NCI-H345 (cell line): ENCODE data around the gene EVL.
"Not testable (repeated sequence)": the region's sequence is repeated elsewhere in the genome, so short reads cannot be mapped to it uniquely, and the experiment has no call there.

ENCODE experiments used
- DNase-seq: peaks from one replicate; lab custom pipeline; 2025; lab: John Stamatoyannopoulos, UW

Gene EVL

GRCh38 chr14:100172811-100173210 lies 107.6 kb downstream of the EVL start:
- no peak for DNase-seq

DNA sequence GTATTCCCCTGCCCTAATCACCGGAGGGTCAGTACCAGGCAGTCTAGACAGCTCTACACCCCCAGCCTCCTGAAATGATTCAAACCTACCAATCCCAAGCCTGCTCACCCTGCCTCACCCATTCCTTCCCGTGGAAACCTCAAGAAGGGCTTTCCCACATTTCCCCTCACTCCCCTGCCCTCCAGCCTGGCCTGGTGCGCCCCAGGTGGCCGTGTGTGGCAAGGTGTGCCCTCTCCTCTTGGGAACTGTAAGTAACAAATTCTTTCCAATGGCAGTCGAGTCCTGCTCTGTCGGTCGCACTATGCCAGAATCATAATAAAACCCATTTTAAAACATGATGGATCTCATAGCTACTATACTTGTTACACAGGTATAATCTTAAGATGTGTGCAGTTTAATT lies 108.1 kb downstream of the EVL start:
- no peak for DNase-seq

GRCh38 chr14:100176811-100177327 lies 111.6 kb downstream of the EVL start:
- no peak for DNase-seq

- no peak for DNase-seq
These were observed 113.5 kb downstream of the EVL start for GRCh38 chr14:100178691-100179090.

- not testable (repeated sequence) for DNase-seq
These were observed 115.4 kb downstream of the EVL start for GRCh38 chr14:100180671-100181070.

DNA sequence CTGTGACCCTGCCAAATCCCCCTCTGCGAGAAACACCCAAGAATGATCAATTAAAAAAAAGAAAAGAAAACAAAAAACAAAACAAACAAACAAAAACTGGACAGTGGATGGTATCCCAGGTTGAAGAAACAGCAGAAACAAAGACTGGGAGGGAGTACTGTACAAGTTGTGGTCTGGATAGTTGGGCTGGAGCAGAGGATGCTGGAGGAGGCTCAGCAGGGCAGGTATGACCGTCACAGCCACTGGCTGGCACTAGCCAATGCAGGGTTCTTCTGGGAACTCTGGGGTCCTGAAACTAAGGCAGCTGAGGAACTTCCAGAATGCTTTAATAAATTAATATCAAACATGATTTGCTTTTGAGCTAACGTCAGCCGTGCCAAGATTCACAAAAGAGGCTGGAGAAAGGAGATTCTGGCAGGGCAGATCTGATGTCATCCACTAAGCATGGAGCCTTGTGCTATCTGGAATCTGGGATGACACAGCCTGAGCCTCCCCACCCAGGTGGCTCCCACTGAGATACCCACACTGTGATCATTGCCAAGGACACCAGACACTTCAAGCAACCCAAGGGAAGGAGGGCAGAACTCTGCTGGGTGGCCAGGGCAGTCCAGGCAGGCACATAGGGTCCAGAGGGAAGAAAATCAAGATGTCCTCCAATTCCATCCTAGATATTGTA lies 116.8 kb downstream of the EVL start:
- not testable (repeated sequence) for DNase-seq

- DNase-seq: no peak
These were observed 122.1 kb downstream of the EVL start for GRCh38 chr14:100187247-100187833.

GRCh38 chr14:100188392-100189030 lies 123.3 kb downstream of the EVL start:
- no peak for DNase-seq

- no peak for DNase-seq
These were observed 124.9 kb downstream of the EVL start for GRCh38 chr14:100190126-100190525.

DNA sequence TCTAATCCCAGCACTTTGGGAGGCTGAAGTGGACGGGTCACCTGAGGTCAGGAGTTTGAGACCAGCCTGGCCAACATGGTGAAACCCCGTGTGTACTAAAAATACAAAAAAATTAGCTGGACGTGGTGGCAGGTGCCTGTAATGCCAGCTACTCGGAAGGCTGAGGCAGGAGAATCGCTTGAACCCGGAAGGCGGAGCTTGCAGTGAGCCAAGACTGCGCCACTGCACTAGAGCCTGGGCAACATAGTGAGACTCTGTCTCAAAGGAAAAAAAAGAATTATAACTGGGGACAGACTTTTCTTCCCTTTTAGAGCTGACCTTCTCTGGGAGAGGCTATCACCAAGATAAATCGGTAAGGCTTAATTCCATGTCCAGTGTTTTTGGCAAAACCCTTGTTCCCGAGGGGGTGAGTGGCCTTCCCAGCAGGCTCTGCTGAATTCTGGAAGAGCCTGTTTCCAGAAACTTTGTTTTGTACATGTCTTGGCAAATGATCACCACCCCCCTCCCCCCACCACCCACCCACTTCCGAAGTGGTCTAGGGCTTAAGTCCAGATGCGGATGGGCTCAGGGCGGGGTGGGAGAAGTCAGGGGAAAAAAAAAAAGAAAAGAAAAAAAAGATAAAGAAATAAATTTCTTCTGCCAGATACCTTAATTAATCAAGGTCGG lies 126.5 kb downstream of the EVL start:
- DNase-seq: no peak

DNA sequence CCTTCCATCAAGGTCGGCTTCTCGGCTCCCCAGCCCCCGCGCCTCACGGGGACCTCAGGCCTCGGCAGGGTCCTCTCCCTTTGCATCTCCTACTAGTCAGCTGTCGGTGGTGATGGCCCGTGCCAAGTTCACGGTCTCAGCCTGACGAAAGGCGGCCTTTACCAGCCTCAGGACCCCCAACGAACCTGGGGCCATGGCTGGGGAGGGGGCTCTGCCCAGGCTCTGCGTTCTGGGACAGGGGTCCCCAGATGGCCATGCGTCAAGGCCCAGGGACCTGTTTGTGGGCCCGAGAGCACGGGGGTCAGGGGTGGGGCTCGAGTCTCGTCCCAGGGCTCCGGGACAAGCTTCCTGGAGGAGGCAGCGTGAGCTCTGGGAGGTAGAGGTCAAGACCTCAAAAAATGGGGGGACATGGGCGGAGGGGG lies 127.0 kb downstream of the EVL start:
- DNase-seq: no peak

DNA sequence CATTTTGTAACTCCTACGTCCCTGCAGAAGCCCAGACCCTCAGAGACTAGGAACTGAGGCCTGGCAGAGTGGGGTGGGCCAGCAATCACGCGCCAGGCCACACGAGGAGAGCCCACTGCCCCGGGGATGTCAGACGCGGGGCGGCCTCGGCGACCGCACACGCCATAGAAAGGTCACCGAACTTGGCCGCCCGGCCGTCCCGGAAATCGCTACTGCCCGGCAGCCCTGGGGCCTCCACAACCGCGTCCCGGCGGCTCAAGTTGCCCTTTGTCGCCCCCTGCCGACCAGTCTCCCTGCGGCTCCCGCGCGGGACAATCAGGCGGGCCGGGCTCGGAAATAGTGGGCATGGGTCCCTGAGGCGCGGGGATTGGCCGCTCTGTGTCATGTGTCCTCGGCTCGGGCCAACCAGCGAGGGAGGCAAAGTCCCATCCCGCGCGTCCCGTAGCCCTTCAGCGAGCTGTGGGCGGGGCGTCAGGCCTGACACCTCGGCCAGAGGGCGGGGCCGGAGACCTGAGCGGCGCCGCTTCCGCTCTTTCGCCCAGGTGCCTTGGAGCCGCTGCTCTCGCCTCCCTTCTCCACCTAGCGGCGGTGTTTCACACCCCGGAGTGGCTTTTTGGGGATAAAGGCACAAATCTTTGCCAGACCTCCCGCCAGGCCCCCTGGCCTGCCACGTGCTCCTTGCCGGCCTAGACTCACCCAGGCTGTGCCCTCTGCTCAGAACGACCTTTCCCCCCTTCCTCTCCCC lies 127.6 kb downstream of the EVL start:
- peak; percentile 99 for DNase-seq
